HG03066 (cell line): ENCODE measurements around the gene NOP16.

Source experiments
- ATAC-seq: cut with Tn5 transposase; IDR thresholded peaks from one replicate; pipeline ENCODE4 v1.9.1; 2021; ENCODE audit warnings: low read depth; ENCODE audit not compliant: unreplicated experiment

Gene NOP16

DNA sequence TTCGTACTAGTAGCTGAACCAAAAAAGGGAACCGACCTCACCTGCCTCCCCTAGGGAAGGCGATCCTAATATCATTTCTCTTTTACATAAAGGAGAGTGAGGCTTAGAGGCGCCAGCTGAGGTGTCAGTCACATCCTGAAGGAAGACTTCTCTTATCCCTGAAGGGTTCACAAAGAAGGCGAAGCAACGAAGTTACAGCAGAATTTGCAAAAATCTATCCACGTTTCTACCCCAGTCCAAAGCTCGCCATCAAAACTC, 26.2 kb downstream of the NOP16 start:
- peak; percentile 4 for ATAC-seq

DNA sequence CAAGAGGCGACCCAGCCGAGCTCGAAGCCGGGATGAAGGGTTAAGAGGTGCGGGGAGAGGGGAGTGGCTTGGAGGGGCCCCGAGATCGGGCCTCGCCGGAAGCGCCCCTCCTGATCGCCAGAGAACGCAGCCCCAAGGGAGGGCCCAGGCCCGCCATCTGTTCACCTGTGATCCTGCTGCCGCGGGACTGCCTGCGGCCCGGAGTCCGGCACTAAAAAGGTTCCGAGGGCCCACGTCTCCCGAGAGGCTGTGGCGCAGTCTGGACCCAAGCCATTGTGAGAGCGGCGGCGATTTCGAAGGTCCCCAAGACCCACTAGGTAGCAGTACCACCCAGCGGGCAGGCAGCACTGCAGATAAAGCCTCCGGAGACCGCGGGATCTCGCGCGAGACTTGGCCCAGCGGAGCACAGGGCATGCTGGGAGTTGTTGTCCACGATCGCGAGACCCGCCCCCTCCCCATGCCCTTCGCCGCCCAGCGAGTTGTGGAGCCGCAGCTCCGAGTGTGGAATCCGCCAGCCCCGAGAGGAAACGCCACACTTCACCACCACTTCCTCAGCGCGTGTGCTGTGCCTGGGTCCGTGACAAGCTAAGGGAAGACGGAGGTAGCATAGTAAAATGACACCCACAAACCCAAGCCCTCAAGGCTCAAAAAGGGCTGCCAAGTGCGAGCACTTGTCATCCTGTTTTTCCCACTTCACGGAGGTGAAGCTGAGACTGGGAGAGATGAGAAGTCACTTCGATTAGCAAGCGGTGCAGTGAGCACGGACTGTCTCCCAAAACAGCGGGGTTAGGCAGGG, 26.8 kb downstream of the NOP16 start, which contains the start of gene KIAA1191:
Gene KIAA1191 (minus strand): TSS at position 328 of the 796 bp plus-strand sequence. CDS start 2,256 bp downstream, outside the sequence.
- ATAC-seq: peak; percentile 87

DNA sequence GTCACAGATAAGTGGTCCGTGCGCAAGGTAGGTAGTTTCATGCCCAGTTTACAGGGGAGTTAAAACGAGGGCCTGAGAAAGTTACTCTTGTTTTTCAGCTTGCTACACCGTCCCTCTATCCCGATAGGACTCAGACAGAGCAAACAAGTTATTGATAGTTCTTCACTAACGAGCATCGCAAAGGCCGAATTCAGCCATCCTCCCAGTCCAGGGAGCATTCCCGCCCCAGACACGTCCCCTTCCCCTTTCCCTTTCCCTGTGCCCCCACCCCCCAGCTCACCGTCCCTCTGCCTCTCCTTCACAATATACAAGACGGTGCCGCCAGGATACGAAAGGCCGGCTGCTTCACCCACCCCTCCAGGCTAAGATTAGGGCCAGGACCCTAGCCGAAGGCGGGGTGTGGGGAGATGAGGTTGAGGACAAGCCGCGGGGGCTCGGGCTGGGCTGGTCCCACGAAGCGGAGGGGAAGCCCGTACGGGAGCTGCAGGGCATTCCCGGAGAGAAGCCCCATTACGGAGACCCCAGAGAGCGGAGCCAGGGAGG, 27.4 kb downstream of the NOP16 start:
- ATAC-seq: peak; percentile 1

DNA sequence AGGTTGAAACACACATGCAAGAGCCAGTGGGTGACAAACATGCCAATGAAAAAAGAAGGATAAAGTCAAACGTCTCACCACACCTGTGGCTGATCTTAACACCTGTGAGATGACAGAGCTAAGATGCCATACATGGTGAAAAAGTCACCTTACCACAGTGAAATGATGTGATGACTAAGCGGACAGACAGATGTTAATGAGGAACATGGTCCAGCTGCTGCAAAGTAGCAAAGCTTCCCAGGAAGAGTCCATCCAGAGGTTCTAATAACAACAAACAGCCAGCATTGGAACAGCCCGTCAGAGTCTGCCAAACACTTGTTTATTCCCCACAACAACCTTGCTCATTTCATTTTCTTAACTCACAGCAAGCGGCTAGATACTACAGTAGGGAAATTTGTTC, 28.7 kb downstream of the NOP16 start:
- no peak for ATAC-seq

DNA sequence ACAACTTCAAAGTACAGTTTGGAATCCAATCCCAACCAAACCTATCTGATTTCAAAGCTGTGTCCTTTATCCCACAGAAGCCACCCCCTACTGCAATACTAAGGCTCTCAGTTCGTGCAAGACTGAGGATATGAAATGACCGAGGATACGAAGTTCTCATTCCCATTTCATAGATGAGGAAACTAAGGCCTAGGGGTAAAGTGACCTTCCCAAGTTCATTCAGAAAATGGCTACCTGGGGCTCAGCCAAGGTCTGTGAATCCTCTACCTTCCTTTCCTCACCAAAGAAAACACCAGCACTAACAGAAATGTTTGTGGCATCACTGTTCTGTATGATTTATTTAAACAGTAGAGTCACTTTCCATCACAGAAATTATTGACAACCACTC, 32.2 kb downstream of the NOP16 start:
- ATAC-seq: no peak

DNA sequence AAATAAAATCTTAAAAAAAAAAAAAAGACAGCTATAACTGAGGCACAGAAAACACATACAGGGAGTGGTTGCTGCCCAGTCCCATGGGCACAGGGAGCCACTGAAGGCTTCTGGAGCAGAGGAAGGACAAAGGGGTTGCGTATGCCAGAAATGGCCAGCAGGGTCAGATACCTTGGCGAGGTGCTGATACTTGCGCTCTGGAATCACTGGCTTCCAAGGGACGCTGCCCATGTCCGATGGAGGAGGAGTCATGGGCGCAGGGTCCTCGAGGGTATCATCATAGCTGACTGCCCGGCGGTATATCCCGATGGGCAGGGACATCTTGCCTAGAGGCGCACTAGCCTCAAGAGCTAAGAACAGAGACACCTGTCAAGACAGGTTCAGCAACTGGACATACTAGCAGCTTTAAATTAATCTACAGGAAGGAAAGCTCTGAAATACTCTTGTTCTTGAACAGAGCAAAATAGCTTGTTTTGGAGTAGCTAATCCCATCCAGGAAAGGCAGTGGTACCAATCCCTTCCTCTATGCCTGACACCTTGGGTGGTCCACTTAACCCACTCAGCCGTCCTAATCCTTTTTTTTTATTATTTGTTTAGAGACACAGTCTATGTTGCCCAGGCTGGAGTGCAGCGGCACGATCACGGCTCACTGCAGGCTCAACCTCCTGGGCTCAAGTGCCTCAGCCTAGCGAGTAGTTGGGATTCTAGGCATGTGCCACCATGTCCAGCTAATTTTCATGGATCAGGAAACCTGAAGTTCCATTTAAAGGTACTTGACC, 32.8 kb downstream of the NOP16 start:
- ATAC-seq: no peak

DNA sequence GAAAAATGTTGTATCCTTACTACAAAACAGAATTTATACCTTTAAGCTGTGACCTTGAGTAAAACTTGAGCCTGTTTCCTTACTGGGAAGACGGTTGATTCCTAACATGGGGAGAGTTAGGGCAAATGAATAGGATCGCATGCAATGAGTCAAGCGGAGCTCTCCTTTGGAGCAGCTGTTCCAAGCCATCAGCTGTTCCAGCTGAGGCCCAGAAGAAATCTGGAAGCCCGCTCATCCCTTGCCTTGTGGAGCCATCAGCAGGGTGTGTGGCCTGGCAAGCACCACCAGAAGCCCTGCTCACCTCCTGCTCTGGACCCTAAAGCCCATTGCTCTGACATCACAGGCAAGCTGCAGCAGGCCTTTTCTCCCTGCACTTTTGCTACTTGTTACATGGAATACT, 34.9 kb downstream of the NOP16 start:
- no peak for ATAC-seq

DNA sequence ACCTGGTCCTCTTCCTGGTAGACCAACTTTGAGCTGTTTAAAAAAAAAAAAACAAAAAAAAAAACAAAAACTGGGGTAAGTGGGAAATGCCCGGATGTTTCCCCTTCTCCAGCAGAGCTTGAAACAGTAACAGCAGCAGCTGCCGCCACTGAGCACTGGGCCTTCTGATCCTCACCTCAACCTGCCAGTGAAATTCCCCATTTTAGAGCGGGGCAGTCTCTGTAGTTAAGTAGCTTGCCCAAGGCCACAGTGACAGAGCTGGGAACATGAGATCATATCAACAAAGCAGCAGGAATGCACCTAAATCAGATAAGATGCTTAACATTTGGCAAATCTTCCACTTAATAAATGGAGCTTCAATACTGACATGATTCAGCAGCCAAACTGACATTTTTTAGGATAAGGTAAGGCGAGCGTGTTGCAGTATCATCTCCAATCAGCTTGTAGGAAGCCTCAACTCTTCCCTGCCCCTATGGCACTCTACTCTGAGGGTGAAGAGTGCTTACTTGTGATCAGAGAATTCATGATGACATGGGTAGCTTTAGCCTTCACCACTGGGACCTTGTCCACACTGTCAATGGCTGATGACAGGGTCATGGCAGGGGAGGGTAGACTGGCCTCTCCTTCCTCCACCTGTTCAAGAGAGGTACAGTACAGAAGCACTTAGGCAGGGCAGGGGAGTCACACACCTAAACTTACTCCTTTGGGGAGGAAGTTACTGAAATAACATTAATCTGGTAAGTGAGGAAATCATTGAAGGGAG, 36.1 kb downstream of the NOP16 start:
- ATAC-seq: no peak

DNA sequence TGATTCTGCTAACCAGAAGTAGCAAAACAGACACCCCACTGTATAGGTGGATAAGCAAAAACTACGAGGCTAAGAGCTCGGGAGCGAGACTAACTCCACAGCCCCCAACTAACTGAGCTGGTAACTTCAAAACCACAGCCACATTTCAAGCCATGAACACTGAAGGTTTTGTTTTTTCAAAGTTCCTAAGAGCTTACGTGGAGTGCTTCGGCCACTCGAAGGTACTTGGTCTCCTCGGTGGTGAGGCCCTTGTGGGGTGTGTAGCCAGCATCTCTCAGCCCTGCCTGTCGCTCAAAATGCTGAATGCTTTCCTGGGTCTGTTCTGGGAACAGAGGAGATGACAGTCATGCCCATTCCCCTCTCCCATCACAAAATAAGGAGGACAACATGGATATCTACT, 38.0 kb downstream of the NOP16 start:
- ATAC-seq: no peak

DNA sequence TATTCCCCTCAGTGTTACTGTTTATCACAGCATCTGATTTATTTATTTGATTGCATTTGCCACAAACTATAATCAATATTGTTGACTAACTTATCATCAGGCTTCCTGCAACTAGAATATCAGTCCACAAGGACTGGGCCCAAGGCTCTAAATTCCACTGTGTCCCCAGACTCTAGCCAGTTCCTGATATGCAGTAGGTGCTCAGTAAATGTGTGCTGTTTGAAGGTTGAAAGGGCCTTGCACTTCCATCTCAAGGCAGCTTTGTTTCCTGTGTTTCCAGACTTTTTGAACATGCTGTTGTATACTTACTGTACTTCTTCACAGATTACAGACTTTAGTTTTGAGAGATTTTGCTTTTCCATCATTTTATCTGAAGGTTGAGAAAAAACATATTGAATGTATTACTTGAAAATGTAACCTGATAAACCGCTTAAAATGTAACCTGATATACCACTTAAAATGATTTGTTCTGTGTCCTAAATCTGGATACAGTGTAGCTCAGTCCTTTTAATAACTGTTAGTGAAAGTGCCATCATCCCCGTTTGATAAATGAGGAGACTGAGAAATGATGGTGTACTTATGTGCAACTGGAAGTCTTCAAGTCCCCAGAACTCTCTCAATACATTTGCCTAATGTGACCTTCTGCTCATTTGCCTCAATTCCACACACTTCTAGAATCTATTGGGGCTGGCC, 45.5 kb downstream of the NOP16 start:
- no peak for ATAC-seq

DNA sequence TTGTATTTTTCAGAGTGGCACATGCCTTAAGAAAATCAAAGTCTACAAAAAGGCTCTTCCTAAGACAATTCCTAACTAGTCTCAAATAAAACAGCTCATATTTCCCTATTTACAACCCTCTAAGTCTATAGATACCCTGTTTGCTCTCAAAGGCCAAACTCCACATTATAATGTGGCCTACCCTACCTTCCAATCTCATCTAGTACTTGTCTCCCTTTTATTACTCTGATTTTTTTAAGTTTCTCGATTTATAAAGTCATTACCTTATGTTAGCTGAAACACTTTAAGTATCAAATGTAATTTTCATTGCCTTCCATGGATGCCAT, 46.3 kb downstream of the NOP16 start:
- ATAC-seq: no peak

DNA sequence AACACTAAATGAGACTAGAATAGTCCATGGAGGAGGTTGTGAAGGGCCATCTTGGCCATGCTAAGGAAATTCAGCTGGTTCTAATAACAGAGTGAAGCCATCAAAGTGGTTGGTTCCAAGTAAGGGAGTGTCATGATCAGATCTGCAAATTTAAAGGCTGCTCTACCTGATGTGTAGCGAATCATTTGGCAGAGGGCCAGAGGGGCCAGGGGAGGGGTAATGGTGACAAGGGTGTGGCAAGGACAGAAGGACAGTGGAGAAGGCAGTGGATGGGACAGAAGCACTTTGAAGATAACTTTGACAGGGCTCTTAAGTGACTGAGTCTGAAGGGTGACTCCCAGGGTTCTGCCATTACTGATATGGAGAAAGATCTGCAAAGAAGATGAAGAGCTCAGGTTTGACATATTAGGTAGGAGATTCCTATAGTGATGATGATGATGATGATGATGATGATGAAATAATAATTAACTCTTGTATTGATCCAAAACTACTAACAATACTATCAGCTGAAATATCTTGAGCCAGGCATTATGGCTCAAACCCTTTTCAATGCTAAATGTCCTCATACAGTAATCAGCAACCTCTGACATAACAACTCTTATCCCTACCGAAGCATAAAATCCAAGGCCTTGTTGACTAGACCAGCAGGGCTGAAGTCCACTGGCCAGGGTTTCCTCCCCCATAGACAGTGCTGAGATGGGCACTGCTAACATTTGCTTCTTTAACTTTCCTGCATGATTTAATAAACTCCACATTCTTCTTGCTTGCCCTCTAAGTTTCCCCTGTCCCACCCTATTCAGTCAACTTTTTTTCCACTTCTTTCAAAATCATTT, 46.9 kb downstream of the NOP16 start:
- no peak for ATAC-seq

DNA sequence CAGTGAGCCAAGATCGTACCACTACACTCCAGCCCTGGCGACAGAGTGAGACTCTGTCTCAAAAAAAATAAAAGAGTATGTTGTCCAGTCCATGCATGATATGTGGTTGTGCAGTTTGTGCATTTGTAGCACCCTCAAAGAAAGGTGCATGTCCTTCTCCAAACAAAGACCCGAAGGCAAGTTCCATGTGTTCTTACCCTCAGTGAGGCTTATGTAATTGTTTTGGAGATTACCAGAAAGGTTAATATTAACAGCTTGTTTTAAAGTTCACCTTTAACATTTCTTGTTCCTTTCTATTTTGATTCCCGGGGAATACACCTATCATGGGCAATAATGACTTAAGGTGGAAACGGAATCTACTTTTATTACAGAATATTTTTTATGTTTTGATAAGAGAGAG, 49.1 kb downstream of the NOP16 start:
- ATAC-seq: no peak

DNA sequence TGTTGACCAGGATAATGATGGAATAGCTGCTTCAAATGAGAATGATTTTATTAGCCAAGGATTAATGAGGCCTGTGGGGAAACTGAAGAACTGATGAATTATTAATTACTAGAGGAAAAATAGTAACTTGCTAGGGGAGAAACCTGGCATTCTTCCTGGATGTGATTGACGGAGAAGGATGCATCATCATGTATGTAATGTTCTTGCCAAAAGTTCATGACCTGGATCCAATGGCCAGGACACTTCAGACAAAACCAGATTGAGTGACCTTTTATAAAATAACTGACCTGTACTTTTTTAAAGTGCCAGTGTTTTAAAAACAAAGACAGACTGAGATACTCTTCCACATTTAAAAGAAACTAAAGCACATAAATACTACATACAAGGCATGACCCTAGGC, 50.5 kb downstream of the NOP16 start:
- no peak for ATAC-seq

DNA sequence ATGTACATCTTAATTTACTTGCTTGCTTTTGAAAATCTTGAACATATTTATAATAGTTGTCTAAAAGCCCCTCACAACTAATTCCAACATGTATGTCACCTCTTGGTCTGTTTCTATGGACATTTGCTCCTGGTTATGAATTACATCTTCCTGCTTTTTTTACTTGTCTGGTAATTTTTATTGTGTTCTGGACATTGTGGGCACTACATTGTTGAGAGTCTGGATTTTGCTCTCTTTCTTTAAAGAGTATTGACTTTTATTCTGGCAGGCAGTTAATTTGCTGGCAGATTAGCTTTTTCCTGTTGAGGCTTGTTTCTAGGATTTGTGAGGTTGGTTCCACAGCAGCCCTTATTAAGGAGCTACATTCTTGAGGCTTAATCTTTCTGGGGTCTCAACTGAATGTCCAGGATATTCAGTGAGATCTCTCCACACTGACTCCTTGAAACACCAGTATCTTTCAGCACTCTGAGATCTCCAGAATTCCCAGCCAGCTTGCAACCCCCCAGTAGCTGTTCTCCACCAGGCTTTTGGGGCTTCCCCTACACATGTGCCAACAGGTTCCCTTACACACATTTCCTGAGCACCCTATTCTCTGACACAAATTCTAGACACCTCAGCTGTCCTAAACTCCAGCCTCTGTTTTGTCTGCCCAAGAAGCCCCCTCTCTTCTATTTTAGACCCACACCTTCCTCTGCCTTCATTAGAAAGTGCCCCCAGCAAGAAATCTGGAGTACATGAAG, 54.2 kb downstream of the NOP16 start:
- ATAC-seq: no peak
